GM21717 (cell line): ENCODE results near the gene DHX57.

ENCODE experiments used
- ATAC-seq: cut with Tn5 transposase; IDR thresholded peaks from one replicate; pipeline ENCODE4 v1.9.1; 2021; ENCODE audit warnings: mild to moderate bottlenecking, moderate library complexity; ENCODE audit not compliant: unreplicated experiment

DHX57 gene

DNA sequence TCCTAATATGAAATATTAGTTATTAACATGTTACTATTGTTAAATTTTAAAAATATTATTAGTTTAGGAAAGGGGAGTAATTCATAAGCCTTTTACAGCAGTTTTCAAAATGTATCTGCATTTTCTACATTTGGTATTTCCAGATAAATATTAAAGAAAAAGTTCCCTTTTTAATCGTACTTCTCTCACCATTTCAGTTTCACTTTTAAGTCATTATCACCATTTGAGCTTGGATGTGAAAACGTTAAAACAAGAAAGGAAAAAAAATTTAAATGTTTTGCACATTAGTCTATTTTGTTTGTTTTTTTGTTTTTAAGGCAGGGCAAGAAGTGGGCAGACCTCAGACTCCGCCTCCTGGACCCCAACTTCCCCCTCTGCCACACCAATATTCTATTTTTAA lies 121.2 kb downstream of the DHX57 start:
- no peak for ATAC-seq

DNA sequence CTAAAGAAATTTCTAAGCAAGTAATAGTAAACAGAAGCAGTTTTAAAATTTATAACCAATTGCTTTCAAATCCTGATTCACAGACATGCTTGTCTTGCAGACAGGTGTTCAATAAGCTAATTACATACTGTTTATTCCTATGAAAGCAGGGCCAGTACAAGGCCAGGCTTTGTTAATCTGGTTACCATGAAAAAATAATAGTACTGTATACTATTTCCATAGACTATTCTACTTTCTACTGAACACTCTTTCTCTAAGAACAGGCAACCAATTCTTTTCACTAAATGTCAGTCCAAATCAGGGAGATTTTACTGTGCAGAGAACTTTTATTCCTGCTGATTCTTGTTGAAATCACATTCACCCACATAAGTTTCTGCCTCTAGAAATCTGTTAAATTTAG lies 121.7 kb downstream of the DHX57 start:
- no peak for ATAC-seq

- ATAC-seq = no peak
Measured at GRCh38 chr2:38751596-38752410, 123.9 kb downstream of the DHX57 start.

- peak; percentile 80 for ATAC-seq
Measured at GRCh38 chr2:38750891-38751595, 124.7 kb downstream of the DHX57 start, which contains the start of gene SRSF7. SRSF7 (minus strand) TSS chr2:38751361; CDS start chr2:38751256, 105 bp downstream.

DNA sequence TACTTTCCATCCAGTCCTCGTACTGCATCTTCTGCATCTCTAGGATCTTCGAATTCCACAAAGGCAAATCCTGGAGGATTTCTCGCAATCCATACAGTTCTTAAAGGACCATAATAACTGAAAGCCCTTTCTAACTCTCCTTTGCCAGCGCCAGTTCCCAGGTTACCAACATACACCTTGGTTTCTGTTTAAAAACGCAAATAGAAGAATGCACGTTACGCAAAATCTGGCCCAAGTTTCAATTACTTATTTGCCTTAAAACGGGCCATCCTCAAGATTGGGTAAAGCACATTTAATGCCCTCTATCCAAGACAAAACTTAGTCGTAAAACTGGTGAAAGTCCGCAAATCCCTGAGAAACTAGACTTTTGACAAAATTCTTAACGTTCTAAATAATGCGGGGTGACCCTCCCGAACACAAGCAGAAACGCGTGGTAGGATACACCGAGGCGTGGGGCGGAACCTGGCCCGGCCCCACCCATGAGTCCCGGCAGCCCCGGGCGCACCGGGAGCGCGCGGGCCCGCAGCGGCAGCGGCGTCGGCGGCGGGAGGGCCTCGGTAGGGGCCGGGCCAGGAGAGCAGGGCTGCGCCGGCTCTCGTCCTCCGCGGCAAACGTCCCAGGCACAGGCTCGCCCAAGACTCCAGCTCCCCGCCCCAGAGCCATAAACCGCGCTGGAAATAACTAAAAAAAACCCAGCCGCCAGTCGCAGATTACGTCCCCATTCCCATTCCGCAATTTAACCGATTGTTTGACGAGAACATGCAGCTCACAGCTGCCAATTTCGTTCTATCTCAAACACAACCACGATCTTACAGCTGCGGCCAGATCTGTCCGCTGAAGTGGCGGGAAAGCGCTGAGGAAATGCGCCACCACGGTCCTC lies 125.5 kb downstream of the DHX57 start:
- ATAC-seq = peak; percentile 35

DNA sequence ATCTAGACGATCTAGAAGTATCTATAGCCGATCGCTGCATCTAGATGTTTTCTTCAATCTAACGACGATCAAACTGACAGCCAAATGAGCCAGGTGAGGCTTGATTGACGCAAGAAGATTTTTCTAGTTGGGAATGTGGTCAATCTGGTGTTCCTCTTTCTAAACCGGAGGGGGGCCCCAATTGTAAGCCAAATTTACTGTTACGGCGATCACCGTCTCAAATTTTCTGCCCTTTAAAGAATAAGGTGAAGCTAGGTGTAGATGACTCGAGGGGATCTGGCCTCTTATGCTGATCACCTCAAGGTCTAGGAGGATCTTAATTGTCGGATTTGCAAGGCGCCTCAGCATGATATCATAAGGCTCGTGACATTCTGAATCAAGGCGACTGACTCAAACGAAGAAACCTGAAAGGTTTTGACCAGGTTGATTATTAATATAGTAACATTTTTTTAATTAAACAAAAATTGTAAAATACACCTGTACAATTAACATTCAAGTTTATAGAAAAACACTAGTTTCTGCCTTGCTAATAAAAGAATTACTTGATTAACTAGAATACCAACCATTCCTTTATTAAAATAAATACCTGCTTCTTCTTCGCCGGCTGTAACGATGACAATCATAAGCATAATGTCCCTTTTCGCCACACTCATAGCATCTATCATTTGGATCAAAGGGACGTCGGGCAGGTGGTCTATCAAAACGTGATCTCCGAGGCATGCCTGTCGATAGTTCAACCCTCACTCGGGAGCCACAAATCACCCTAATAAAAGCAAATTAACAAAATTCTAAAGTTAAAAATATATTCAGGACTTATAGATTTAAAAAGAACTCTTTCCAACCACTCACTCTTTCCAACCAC lies 126.6 kb downstream of the DHX57 start:
- ATAC-seq = no peak

GRCh38 chr2:38748391-38748790 lies 127.3 kb downstream of the DHX57 start:
- ATAC-seq = no peak

DNA sequence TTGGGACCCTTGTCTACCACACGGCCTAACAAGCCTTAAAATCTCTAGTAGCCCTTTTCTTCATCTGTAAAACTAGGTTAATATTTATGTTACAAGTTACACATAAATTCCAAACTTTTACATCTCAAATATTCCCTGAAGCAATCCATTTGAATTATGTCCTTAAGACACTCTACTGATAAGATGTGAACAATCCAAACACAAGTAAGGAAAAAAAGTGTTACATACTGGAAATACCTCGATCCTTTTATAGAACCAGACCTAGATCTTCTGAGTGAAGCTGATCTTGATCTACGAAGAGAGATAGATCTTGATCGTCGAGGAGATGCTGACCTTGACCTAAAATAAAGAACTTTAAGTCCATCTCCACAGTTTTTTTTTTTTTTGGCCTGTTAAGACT lies 127.9 kb downstream of the DHX57 start:
- no peak for ATAC-seq
